ENCODE data around the gene TOMM5. TPM values are rescaled to one million over a fixed set of nuclear protein-coding genes. Genes with fewer than 3 reads are reported as not detected.

Gene TOMM5
- total RNA-seq, 2 donors from 2014 or later: 49.1 to 58.5 TPM

- peak; percentile 55 for ATAC-seq
- intact Hi-C loops (cut with DNase I, micrococcal nuclease): loop anchor here in 1 of 2 donors (10.0 kb wide), 1 partner anchor 89 kb away; the partner anchor contains the start of gene POLR1E
- no peak for DNase-seq
These were observed 18.1 kb downstream of the TOMM5 start for GRCh38 chr9:37574241-37574721.

DNA sequence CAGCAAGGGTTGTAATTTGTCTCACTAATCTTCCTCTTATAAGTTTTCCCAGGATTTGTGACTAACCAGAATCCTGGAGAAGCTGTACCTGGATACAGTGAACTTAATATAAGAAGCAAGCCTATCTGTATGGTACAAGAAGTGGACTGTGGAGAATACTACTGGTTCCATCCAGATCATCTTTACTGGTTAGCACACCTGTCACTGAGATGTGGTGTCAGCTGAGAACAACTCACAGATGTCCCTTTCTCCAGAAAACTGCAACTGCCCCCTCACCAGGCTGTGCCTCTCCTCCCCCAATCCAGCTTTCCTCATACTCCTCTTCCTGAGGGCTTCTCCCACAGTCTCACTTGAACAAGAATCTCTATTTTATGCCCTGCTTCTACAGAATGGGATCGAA lies 21.1 kb downstream of the TOMM5 start:
- ATAC-seq (no peak), DNase-seq (no peak)
- intact Hi-C loops (cut with DNase I, micrococcal nuclease): loop anchor here in 1 of 2 donors (10.0 kb wide), 1 partner anchor 86 kb away; the partner anchor contains the start of gene POLR1E

DNA sequence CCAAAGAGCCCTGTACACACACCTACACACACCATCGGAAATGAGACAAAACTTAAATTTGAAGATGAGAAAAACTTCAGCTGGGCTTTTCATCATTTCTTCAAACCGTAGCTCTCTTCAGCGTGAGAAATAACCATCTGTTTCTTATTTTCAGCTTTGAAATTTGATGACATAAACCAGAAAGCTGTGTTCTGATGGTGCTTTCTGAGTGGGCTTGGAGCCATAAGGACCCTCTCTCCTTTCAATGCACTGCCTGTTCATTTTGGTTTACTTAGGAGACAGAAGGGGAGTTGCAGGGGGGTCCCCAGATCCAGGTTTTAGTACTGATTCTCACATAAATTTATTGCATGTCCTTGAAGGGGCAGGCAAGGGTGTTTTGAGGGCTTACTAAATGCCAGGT lies 25.7 kb downstream of the TOMM5 start:
- no peak for ATAC-seq

GRCh38 chr9:37565661-37566618 lies 26.5 kb downstream of the TOMM5 start:
- intact Hi-C loops (cut with DNase I, micrococcal nuclease): no loop called here
- ATAC-seq: no peak
- no peak for DNase-seq

More for the DNA sequence above, 25.7 kb downstream of the TOMM5 start:
- intact Hi-C loops (cut with DNase I, micrococcal nuclease): no loop called here
- no peak for DNase-seq

GRCh38 chr9:37564916-37565315 lies 27.5 kb downstream of the TOMM5 start:
- ATAC-seq (no peak), DNase-seq (no peak)
- intact Hi-C loops (cut with DNase I, micrococcal nuclease): no loop called here

GRCh38 chr9:37563806-37564513 lies 28.4 kb downstream of the TOMM5 start:
- intact Hi-C loops (cut with DNase I, micrococcal nuclease): no loop called here
- ATAC-seq: no peak
- DNase-seq: no peak

- DNase-seq (no peak), ATAC-seq (no peak)
- intact Hi-C loops (cut with DNase I, micrococcal nuclease): no loop called here
These were observed 29.6 kb downstream of the TOMM5 start for GRCh38 chr9:37562826-37563225.

DNA sequence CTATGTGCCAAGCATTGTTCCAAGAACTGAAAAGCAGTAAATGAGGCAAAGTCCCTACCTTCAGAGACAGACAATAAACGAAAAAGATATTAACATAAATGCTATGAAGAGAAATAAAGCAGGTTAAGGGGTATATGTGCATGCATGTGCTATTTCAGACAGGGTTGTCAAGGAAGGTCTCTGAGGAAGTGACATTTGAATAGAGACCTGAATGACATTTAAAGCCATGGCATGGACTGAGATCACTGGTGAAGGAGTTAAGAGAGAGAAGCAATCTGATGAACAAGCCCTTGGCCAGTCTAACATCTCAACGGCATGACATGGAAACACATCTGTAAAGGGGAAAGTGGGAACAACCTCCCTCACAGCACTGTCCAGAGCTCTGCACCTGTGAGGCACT lies 30.7 kb downstream of the TOMM5 start:
- DNase-seq (no peak), ATAC-seq (no peak)
- intact Hi-C loops (cut with DNase I, micrococcal nuclease): no loop called here

- intact Hi-C loops (cut with DNase I, micrococcal nuclease): loop anchor here in 1 of 2 donors (10.0 kb wide), 1 partner anchor 195 kb away; the partner anchor contains the start of gene TRMT10B
- ATAC-seq (no peak), DNase-seq (no peak)
These were observed 32.4 kb downstream of the TOMM5 start for GRCh38 chr9:37559855-37560592.

DNA sequence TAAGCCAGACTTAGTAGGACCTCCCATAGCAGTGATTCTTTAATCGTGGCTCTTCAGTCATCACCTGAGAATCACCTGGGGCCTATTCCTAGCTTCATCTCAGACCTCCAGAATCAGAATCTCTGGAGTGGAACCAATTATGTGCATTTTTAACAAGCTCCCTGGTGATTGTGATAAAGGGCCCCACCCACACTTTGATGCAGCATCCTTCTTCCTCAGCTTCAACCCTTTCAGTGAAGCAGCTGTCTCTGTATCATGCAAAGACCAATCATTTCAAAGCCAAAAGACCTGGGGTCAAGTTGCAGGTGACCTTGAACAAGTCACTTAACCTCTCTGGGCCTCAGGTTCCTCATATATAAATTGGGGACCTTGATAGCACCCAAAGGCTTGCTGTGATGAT lies 33.3 kb downstream of the TOMM5 start:
- intact Hi-C loops (cut with DNase I, micrococcal nuclease): loop anchor here in 1 of 2 donors (10.0 kb wide), 1 partner anchor 196 kb away; the partner anchor contains the start of gene TRMT10B
- no peak for ATAC-seq
- no peak for DNase-seq

DNA sequence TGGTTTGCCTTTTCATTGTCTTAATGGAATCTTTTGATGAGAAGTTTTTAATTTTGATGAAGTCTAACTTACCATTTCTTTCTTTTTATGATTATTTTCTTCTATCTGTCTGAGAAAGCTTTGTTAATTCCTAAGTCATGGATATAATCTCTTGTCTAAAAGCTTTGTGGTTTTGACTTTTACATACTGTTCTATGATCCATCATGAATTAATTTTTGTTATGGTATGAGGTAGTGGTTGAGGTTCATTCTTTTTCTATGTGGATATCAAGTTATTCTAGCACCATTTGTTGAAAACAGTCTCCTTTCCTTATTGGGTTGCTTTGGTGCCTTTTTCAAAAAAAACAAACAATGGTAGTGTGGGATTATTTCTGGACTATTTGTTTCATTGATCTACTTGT lies 36.6 kb downstream of the TOMM5 start:
- ATAC-seq: no peak
- DNase-seq: no peak
- intact Hi-C loops (cut with DNase I, micrococcal nuclease): loop anchor here in 1 of 2 donors (10.0 kb wide), 1 partner anchor 199 kb away; the partner anchor contains the start of gene TRMT10B

DNA sequence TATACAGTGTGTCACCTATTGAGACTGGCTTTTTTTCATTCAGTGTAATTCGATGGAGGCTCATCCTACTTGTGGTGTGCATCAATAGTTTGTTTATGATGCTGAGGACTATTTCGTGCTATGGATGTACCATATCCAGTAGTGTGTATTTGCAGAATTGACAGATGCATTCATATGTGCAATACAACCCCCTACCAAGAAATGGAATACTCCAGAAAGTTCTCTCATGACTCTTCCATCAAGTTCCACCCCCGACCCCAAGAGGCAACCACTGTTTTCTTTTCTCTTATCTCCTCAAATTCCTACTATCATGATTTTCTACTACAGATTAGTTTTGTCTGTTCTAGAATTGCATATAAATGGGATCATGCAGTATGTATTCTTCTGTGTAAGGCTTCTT lies 38.1 kb downstream of the TOMM5 start:
- ATAC-seq (no peak), DNase-seq (no peak)
- intact Hi-C loops (cut with DNase I, micrococcal nuclease): loop anchor here in 1 of 2 donors (10.0 kb wide), 1 partner anchor 200 kb away; the partner anchor contains the start of gene TRMT10B

DNA sequence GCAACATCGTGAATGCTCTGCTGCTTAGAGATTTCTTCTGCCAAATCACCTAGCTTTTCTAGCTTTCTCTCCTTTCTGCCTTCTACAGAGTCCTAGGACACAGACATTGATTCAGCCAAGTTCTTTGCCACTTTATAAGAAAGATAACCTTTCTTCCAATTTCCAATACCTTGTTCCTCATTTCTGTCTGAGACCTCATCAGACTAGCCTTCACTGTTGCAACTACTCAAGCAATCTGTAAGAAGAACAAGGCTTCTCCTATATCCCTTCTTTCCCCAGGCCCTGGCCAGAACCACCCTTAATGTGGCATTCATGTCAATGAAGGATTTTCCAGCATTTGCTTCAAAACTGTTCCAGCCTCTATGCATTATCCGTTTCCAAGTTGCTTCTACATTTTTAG lies 40.5 kb downstream of the TOMM5 start:
- intact Hi-C loops (cut with DNase I, micrococcal nuclease): loop anchor here in 1 of 2 donors (10.0 kb wide), 1 partner anchor 203 kb away; the partner anchor contains the start of gene TRMT10B
- DNase-seq: no peak
- no peak for ATAC-seq

DNA sequence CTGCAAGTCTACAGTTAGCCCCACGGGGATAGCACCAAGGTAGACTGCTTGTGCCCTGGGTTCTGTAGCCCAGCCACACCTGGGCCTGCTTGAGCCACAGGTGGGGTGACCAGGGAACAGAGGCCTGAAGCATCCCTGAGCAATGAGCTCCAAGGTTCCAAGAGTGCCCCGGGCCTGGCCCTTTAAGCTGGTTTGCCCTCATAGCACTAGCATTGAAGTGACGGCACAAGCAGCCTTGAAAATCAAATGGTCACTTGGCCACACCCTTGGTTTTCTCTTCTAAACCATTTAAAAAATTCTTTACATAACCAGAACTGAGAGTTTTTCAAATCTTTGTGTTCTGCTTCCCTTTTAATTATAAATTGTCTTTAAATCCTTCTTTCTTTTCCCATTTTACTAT lies 40.9 kb downstream of the TOMM5 start:
- intact Hi-C loops (cut with DNase I, micrococcal nuclease): loop anchor here in 1 of 2 donors (10.0 kb wide), 1 partner anchor 203 kb away; the partner anchor contains the start of gene TRMT10B
- DNase-seq (no peak), ATAC-seq (no peak)

DNA sequence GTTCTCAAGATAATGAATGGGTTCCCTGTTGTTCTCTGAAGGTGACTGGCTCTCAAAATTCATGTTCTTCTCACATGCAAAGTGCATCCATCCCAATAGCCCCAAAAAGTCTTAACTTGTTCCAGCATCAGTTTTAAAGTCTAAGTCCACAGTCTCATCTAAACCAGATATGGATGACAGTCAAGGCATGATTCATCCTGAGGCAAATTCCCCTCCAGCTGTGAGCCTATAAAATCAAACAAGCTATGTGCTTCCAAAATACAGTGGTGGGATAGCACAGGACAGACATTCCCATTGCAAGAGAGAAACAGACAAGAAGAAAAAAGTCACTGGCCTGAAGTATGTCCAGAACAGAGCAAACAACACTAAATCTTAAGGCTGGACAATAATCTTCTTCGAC lies 41.6 kb downstream of the TOMM5 start:
- intact Hi-C loops (cut with DNase I, micrococcal nuclease): loop anchor here in 1 of 2 donors (10.0 kb wide), 1 partner anchor 204 kb away; the partner anchor contains the start of gene TRMT10B
- no peak for ATAC-seq

GRCh38 chr9:37549527-37549926 lies 42.9 kb downstream of the TOMM5 start:
- intact Hi-C loops (cut with DNase I, micrococcal nuclease): no loop called here
- DNase-seq (no peak), ATAC-seq (no peak)

More for the DNA sequence above, 41.6 kb downstream of the TOMM5 start:
- DNase-seq: no peak

DNA sequence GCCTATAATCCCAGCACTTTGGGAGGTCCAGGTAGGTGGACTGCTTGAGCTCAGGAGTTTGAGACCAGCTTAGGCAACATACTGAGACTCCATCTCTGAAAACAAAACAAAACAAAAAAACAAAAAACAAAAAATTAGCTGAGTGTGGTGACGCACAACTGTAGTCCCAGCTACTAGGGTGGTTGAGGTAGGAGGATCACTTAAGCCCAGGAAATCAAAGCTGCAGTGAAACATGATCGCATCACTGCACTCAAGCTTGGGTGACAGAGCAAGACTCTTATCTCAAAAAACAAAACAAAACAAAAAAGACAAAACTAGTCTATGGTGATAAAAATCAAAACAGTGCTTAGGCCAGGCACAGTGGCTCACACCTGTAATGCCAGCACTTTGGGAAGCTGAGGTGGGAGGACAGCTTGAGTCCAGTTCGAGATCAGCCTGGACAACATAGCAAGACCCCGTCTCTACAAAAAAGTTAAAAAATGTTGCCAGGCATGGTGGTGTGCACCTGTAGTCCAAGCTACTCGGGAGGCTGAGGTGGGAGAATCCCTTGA lies 45.0 kb downstream of the TOMM5 start:
- intact Hi-C loops (cut with DNase I, micrococcal nuclease): no loop called here
- DNase-seq (no peak), ATAC-seq (no peak)

DNA sequence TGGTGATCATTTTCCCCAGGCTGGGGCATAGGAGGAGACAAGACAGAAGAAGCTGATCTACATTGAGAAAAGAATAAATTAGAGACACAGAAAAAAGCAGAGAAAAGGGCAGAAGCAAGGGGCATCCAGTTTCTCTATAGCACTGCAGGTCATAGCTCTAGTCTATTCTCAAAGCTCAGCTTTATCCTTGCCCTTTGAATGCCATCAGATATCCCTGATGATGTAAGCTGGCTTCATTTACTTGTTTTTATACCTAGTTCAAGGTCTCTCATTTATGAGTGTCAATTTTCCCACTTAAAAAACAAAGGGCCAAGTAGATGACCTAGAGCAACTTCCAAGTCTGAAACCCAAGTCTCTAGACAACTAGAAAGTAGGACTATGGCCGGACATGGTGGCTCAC lies 48.9 kb downstream of the TOMM5 start:
- intact Hi-C loops (cut with DNase I, micrococcal nuclease): no loop called here
- DNase-seq: no peak
- ATAC-seq: no peak

All from left colon (tissue), 2 donors.